Measurements from ENCODE around the gene TMEM150C.
A peak's percentile ranks its signal among the peaks of the same experiment; 100 is the strongest.
"Not testable (repeated sequence)": the region's sequence is repeated elsewhere in the genome, so short reads cannot be mapped to it uniquely, and the experiment has no call there.

The TMEM150C gene

DNA sequence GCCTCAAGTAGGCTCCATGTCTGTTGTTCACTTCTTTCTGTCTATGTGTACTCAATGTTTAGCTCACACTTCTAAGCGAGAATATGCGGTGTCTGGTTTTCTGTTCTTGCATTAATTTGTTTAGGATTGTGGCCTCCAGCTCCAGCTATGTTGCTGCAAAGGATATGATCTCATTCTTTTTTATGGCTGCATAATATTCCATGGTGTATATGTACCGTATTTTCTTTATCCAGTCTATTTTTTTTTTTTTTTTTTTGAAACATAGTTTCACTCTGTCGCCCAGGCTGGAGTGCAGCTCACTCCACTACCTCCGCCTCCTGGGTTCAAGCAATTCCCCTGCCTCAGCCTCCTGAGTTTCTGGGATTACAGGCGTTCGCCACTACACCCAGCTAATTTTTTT lies 5.7 kb upstream of the TMEM150C start:
- no peak for DNase-seq

DNA sequence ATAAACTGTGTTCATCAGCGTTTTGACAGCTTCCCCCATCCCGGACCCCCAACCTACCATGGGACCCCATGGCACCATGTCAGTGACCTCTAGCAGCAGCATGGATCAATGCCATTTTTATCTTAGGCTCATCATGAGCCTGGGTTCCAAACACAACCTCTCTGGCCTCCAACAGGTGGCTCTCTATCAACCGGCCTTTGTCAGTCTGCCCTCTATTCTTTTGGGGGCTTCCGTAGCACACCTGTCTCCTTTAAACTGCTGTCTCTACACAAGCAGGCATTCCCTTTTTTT lies 721 bp upstream of the TMEM150C start:
- DNase-seq = no peak

- peak; percentile 5 for DNase-seq
Measured at GRCh38 chr4:82560853-82561785, 669 bp downstream of the TMEM150C start.

DNA sequence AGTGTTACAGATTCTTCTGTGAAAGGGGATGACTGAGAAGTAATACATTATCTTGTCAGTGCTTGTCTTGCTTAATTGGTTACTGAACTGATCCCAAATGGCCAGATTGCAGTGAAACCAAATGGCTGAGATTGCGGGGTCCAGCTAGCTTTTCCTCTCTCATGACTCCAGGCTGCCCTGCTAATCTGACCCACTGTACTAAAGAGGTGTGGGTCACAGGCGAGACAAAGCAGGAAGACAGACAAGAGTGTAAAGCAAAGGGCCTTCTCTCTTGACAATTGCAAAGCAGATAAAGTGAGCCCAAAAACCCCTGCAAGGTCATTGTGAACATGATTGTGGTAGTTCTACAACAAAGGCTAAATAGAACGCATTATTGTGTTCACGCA lies 2.1 kb downstream of the TMEM150C start:
- DNase-seq = no peak

GRCh38 chr4:82559090-82559734 lies 2.6 kb downstream of the TMEM150C start:
- DNase-seq = not testable (repeated sequence)

DNA sequence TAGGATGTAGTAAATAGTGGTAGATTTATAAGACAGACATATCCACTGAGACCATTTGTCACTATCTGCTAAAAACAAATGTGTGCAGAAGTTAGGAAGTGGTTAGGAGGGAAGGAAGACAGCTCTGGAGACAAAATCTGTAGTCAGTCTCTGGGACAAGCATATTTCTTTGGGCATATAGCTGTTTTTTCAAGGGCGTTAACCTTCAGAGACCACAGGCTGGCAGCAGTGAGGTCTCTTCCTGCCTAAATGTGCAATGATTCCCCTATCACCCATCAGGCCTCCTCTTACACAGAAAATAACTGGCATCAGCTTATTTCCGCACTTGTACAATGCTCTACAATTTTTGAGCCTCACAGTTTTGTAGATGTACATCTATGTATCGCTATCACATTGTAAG lies 6.5 kb downstream of the TMEM150C start:
- no peak for DNase-seq

- no peak for DNase-seq
Measured at GRCh38 chr4:82553020-82553419, 8.8 kb downstream of the TMEM150C start.

- no peak for DNase-seq
Measured at GRCh38 chr4:82551734-82552133, 10.1 kb downstream of the TMEM150C start.

DNA sequence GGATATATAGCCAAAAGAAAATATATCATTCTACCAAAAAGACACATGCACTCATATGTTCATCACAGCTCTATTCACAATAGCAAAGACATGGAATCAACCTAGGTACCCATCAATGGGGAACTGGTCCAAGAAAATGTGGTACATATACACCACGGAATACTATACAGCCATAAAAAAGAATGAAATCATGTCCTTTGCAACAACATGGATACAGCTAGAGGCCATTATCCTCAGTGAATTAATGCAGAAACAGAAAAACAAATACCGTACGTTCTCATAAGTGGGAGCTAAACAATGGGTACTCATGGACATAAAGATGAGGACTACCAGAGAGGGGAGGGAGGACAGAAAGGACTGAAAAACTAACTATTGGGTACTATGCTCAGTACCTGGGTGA lies 13.9 kb downstream of the TMEM150C start:
- DNase-seq = not testable (repeated sequence)

DNA sequence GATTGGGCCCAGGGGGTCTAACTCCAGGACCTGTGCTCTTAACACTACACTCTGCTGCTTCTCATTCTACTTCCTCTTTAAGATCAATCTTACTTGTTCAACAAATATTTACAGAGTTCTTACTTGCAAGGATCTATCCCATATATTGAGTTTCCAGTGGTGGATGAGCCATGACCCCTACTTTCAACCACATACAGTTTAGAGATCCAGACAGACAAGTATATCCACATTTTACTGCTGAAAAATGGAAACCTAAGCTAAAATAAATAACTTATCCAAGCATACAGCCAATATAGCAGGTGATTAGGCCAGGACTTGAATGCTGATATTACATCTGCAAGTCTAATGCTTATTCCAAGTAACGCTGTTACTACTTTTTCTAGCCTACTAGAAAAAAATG lies 18.7 kb downstream of the TMEM150C start:
- no peak for DNase-seq

GRCh38 chr4:82542642-82543041 lies 19.1 kb downstream of the TMEM150C start:
- no peak for DNase-seq

- DNase-seq = no peak
Measured at GRCh38 chr4:82529322-82529721, 32.5 kb downstream of the TMEM150C start.

- no peak for DNase-seq
Measured at GRCh38 chr4:82528868-82529267, 32.9 kb downstream of the TMEM150C start.

DNA sequence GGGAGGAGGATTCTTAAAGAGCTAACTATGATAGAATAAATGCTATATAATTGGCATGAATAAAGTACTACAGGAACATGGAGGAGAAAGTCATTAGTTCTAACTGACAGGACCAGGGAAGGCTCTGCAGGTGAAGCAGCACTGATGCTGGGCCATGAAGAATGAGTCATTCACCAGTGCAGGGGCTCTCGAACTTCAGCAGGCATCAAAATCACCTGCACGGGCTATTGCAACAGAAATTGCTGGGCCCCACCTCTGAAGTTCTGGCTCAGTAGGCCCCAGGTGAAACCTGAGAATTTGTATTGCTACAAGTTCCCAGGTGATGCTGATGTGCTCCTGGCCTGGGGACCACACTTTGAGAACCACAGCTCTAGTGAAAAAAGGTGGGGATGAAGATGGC lies 33.7 kb downstream of the TMEM150C start:
- no peak for DNase-seq

DNA sequence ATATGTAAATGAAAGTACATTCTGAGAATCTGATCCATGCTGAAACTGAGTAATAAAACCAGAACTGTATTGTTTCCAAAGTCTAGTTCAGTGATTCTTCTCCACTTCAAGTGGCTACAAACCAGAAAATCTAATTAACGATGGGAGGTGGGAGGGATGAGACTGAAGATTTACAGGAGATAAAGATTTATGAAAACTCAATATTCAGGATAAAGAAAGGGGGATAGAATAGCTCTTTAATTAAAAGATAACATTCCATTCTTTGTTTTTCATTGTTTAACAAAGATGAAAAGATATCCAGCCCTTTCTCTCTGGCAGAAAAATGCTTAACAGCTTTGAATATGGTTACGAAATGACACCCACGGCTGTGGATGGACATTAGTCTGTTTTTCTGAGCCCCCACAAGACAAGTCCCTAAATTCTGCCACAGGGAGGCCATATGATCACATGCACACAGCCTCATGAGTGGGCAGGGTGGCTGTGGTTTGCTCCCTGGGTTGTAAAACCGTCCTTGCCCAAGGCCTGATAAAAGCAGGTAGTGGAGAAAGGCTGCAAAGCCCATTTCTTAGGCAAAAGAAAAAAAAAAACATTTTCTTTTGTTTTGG lies 36.4 kb downstream of the TMEM150C start:
- no peak for DNase-seq

GRCh38 chr4:82524570-82525152 lies 37.1 kb downstream of the TMEM150C start:
- DNase-seq = no peak

- DNase-seq = no peak
Measured at GRCh38 chr4:82523179-82523578, 38.6 kb downstream of the TMEM150C start.

DNA sequence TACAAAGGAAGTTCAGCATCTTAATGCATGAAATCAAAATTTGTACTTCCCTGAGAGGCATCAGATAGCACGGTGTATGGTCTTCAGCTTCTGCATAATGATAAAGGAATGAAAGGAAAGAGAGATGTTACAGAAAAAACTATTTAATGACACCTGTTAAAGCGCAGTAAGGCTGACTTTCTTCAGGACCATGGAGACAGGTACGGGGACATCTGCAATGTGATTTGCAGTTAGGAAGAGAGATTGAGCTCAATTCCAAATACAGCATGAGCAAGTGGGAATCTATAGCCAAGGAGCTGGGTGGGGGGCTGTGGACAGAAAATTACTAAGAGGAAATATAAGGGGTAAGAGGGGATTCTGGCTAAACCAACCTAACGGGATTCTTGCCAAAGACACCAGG lies 39.3 kb downstream of the TMEM150C start:
- no peak for DNase-seq

GRCh38 chr4:82521283-82521682 lies 40.5 kb downstream of the TMEM150C start:
- DNase-seq = no peak

GRCh38 chr4:82519776-82520175 lies 42.0 kb downstream of the TMEM150C start:
- no peak for DNase-seq

- DNase-seq = no peak
Measured at GRCh38 chr4:82519072-82519471, 42.7 kb downstream of the TMEM150C start.

DNA sequence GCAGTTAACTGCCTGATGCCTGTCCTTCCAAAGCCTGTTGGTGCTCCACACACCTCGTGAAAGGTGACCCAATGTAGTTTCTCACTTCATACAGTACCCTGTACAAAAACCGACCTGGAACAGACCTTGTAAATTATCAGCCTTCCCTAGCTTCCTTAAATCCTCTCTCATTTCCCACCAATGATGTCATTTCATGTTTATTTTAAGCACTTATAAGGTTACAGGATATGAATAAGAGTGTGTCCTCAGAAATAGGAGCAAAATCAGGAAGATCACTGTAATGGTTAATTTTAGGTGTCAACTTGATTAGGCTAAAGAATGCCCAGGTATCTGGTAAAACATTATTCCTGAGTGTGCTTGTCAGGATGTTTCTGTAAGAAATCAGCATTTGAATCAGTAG lies 44.7 kb downstream of the TMEM150C start:
- DNase-seq = no peak

DNA sequence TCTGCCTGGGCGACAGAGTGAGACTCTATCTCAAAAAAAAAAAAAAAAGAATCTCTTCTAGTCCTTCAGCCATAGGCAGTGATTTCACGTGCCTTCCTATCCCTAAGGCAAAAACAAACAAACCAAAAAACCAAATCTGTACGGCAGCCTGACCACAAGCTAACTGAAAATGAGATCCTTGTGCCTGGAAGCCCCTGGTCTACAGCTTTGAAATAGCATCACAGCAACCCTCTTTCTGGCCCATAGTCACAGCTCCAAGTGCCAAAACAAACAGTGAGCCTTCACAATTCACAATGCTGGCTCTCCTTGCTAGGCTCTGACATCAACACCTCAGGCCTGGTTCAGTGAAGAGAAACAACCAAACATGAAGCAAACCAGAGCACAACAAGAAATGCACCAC lies 46.1 kb downstream of the TMEM150C start:
- DNase-seq = no peak

DNA sequence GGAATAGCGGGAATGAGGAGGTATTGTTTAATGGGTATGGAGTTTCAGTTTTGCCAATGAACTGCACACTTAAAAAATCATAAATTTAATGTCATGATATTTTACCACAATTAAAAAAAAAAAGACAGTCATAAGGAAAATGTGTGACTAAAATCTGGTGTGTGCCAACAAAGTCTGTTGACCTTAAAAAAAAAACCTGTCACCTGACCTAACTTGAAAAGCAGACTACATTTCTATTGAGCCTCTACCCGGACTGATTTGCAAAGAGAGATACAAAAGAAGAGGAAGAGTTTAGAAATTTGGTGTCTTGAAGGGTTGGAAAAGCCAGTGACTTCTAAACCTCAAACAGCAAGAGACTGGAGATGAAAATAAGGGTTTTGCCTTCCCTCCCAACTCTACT lies 48.4 kb downstream of the TMEM150C start:
- no peak for DNase-seq

Data from activated CD4-positive, alpha-beta T cell treated with anti-CD3 and anti-CD28 coated beads for 48 hours (primary cell).